Heart right ventricle (tissue), 16 donors: ENCODE results near the gene AP5B1. TPM values are rescaled to one million over a fixed set of nuclear protein-coding genes. Genes with fewer than 3 reads are reported as not detected.
A peak's percentile ranks its signal among the peaks of the same experiment; 100 is the strongest.

Source experiments
- ATAC-seq, 8 donors: fragments of 200-7000 bp; cut with Tn5 transposase; one replicate each; pipeline ENCODE4 v1.9.1; 2020; ENCODE audit warnings: mild to moderate bottlenecking in 8 of 8, moderate library complexity in 8 of 8, moderate number of reproducible peaks in 1 of 8
- DNase-seq, 2 donors: peaks; one replicate each; pipeline ENCODE4 v3.0.0-alpha.2; 2020
- H3K27ac ChIP-seq, 10 donors: fragments of 200-600 bp; sonication (generic) in 2 of 10; one replicate each; pipeline versions ENCODE4 v1.5.0 to v1.8.0; 2020 to 2022; ENCODE audit warnings: mild to moderate bottlenecking in 3 of 10
- H3K27me3 ChIP-seq, 7 donors: fragments of 200-600 bp; one replicate each; pipeline ENCODE4 v1.8.0; 2021 to 2022; ENCODE audit warnings: mild to moderate bottlenecking in 2 of 7
- H3K36me3 ChIP-seq, 9 donors: fragments of 200-600 bp; sonication (generic) in 1 of 9; one replicate each; pipeline versions ENCODE4 v1.5.0 to v1.8.0; 2020 to 2022; ENCODE audit warnings: mild to moderate bottlenecking in 2 of 9
- H3K4me1 ChIP-seq, 9 donors: fragments of 200-600 bp; sonication (generic) in 1 of 9; one replicate each; pipeline versions ENCODE4 v1.5.0 to v1.8.0; 2020 to 2022; ENCODE audit warnings: mild to moderate bottlenecking in 4 of 9
- H3K4me3 ChIP-seq, 10 donors: fragments of 200-600 bp; sonication (generic) in 2 of 10; one replicate each; pipeline versions ENCODE4 v1.5.0 to v1.8.0; 2020 to 2022; ENCODE audit warnings: mild to moderate bottlenecking in 7 of 10, moderate library complexity in 2 of 10
- H3K9me3 ChIP-seq, 11 donors: fragments of 200-600 bp in 10 of 11; sonication (generic) in 2 of 11; one replicate each; pipeline versions ENCODE4 v1.5.0 to v1.8.0; 2013 to 2022; ENCODE audit warnings: mild to moderate bottlenecking in 2 of 11, control low read depth in 1 of 11, moderate library complexity in 1 of 11
- CTCF ChIP-seq, 9 donors: fragments of 200-600 bp; sonication (generic) in 2 of 9; IDR thresholded peaks; one replicate each; pipeline versions ENCODE4 v1.5.0 to v1.8.0; 2021 to 2022; ENCODE audit warnings: antibody characterized with exemption in 9 of 9, mild to moderate bottlenecking in 5 of 9, moderate library complexity in 1 of 9
- WGBS, 2 donors: extraction: QIAGEN DNeasy Blood & Tissue Kit; methylation state at CpG; one replicate each; pipeline ENCODE4 v1.1.7; 2013; ENCODE audit warnings: inconsistent platforms in 1 of 2; 5-methylcytosine and 5-hydroxymethylcytosine counted together
- intact Hi-C, 10 donors: fragments of 100-400 bp; cut with DNase I; formaldehyde crosslinking; loops; one replicate each; pipeline versions ENCODE4 v1.11.1 to v1.14.2; 2022
- polyA plus RNA-seq, 2 donors: library from polyadenylated mRNA; stranded (reverse); fragments of 200-250 nt; gene quantifications; one replicate each; pipeline ENCODE4 v1.2.3, GENCODE V29; 2013
- total RNA-seq, 10 donors: library from RNA; stranded (reverse); fragmentation: NEBNext Ultra II Directional in 3 of 10; extraction: Animal tissue kit (Norgen Biotek cat#: 25700) in 3 of 10; gene quantifications; one replicate each; pipeline versions ENCODE4 v1.2.1 to v1.2.4, GENCODE V29; 2021 to 2023
- donor health status: Arrhythmogenic right ventricular cardiomyopathy.
- donor health status: ischemic (EF 13 %, LVEDD 7.1; RV severe dilation, severe dysfunction).
- donor health status: healthy with polysubstance abuse.
- donor health status: DM: no; HTN: yes; CAD: no.
- donor health status: DM: no; HTN: no; CAD: no.
- donor health status: ischemic (EF 25% LVEDD 6.9; RV normal size, moderate dysfunction).
- donor health status: ischemic (EF 25% LVEDD 5.7; RV mildly dilated, moderate dysfunction).
- donor health status: healthy.
- donor health status: DM: yes; HTN: yes; CAD: no.
- donor health status: Ischemic cardiomyopathy.
- donor health status: ischemic (EF 35%, LVEDD 5.7; RV mildly dilated, moderate dysfunction).
- donor health status: nonischemic (EF 11% LVEDD 7.7; RV severe dilation, severe dysfunction).
- donor health status: DM: yes; HTN: yes; CAD: no.
- donor health status: PGD.
- donor health status: ischemic (EF 29% LVEDD 5.4; RV normal size, mild dysfunction).
- donor health status: nonischemic (EF 23%, LVEDD 6.1; RV moderate dilation, normal function).

The AP5B1 gene
- total and polyA plus RNA-seq, 12 donors = 5.0 to 12.8 (median 6.9) TPM

GRCh38 chr11:65821107-65821506 lies 40.3 kb upstream of the AP5B1 start:
- 50 to 56% methylated on average over 8 of the region's 8 CpGs for WGBS, 2 donors

GRCh38 chr11:65817835-65818680 lies 37.3 kb upstream of the AP5B1 start:
- Histone ChIP-seq H3K9me3 (no peaks in the 10 kb centered on the region), H3K4me1 (peaks cover 0 to 26% (median 9%) of the 10 kb centered on the region in 9 donors), H3K36me3 (peaks cover 0 to 7% (median 0%) of the 10 kb centered on the region in 9 donors), H3K4me3 (peak overlapping the region; percentile 23 to 75 (median 62)), H3K27ac (peak overlapping the region in 9 of 10 donors; percentile 12 to 84 (median 59)), H3K27me3 (no peaks in the 10 kb centered on the region)
- peak; percentile 92 to 97 (median 96) for ATAC-seq
- peak; percentile 94 to 97 for DNase-seq
- WGBS, 2 donors = 6 to 7% methylated on average over 61 to 74 of the region's 74 CpGs
- intact Hi-C loops = loop anchor here (1.0 to 10.0 kb wide), 12 partner anchors 36 to 193 kb away; partner anchors contain the start of genes AP5B1 (in 8 of the 10) and KAT5 (in 1 of the 10)
- peak; percentile 99 to 100 (median 100) for TF ChIP-seq CTCF (IDR thresholded peaks at IDR 0.05)

More at GRCh38 chr11:65821107-65821506, 40.3 kb upstream of the AP5B1 start:
- TF ChIP-seq CTCF (IDR thresholded peaks at IDR 0.05) = no peak
- ATAC-seq (no peak), DNase-seq (no peak)
- Histone ChIP-seq H3K36me3 (no peaks in the 10 kb centered on the region), H3K4me3 (no peak overlapping the region), H3K4me1 (peaks cover 0 to 14% (median 8%) of the 10 kb centered on the region in 9 donors), H3K27me3 (no peaks in the 10 kb centered on the region), H3K27ac (no peak overlapping the region), H3K9me3 (no peaks in the 10 kb centered on the region)
- intact Hi-C loops = no loop called here

- H3K36me3 ChIP-seq = peaks cover 0 to 7% (median 0%) of the 10 kb centered on the region in 9 donors
- ATAC-seq (no peak), DNase-seq (no peak)
- 69 to 81% methylated on average over 5 of the region's 5 CpGs for WGBS, 2 donors
- intact Hi-C loops = loop anchor here in 9 of 10 donors (2.0 to 10.0 kb wide), 9 partner anchors 35 to 193 kb away; partner anchors contain the start of genes AP5B1 (in 5 of the 9) and KAT5 (in 1 of the 9)
- peak overlapping the region; percentile 23 to 75 (median 62) for H3K4me3 ChIP-seq
- H3K9me3 ChIP-seq = no peaks in the 10 kb centered on the region
- no peaks in the 10 kb centered on the region for H3K27me3 ChIP-seq
- H3K27ac ChIP-seq = peak overlapping the region in 8 of 10 donors; percentile 36 to 84 (median 62)
- TF ChIP-seq CTCF (IDR thresholded peaks at IDR 0.05) = no peak
- peaks cover 0 to 26% (median 9%) of the 10 kb centered on the region in 9 donors for H3K4me1 ChIP-seq
Observed at GRCh38 chr11:65817312-65817834, 36.6 kb upstream of the AP5B1 start.

- no peak for ATAC-seq
- intact Hi-C loops = loop anchor here in 9 of 10 donors (2.0 to 10.0 kb wide), 9 partner anchors 34 to 192 kb away; partner anchors contain the start of genes AP5B1 (in 5 of the 9) and KAT5 (in 1 of the 9)
- H3K27ac ChIP-seq = no peak overlapping the region
- no peak for TF ChIP-seq CTCF (IDR thresholded peaks at IDR 0.05)
- no peak for DNase-seq
- H3K9me3 ChIP-seq = no peaks in the 10 kb centered on the region
- H3K36me3 ChIP-seq = peaks cover 0 to 7% (median 0%) of the 10 kb centered on the region in 9 donors
- H3K4me1 ChIP-seq = peaks cover 2 to 33% (median 11%) of the 10 kb centered on the region in 9 donors
- H3K27me3 ChIP-seq = no peaks in the 10 kb centered on the region
- WGBS, 2 donors = 97 to 98% methylated on average over 3 of the region's 3 CpGs
- peak overlapping the region in 2 of 10 donors; percentile 64 to 75 for H3K4me3 ChIP-seq
Observed at GRCh38 chr11:65816696-65817095, 35.9 kb upstream of the AP5B1 start.
